ENCODE data around the gene CASKIN2. TPM values are rescaled to one million over a fixed set of nuclear protein-coding genes. Genes with fewer than 3 reads are reported as not detected.

The CASKIN2 gene
- total RNA-seq, 1 donor from 2014 or later = 5.7 TPM

DNA sequence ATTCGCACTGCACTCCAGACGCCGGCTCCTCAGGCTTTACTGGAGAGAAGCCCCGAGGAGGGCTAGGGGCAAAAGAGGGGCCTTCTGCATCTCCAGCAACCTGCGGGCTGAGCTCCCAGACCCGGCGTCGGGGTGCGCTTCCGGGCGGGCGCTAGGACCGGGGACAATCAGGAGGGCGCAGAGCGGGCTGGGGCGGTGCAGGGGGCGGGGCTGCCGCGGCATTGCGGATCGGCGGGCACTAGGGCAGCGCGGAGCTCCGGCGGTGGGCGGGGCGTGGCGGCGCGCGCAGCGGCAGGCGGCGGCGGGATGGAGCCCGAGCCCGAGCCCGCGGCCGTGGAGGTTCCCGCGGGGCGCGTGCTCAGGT is 900 bp upstream of the CASKIN2 start, which contains the start of gene TSEN54:
Gene TSEN54 (plus strand): TSS at position 274 of the 364 bp plus-strand sequence. CDS start 33 bp downstream, at position 307.
- TF ChIP-seq EZH2 (IDR thresholded peaks at IDR 0.05) (no peak), CTCF (IDR thresholded peaks at IDR 0.05) (no peak), EZH2phosphoT487 (IDR thresholded peaks at IDR 0.05) (no peak)
- Mint-ChIP-seq H3K36me3 (peaks cover 13% of the 10 kb centered on the region), H3K27ac (no peak within 1 kb of the TSS), H3K4me1 (peaks cover 33% of the 10 kb centered on the region), H3K9me3 (no peaks in the 10 kb centered on the region), H3K27me3 (ENCODE audit: insufficient read depth, low read depth) (peaks cover 3% of the 10 kb centered on the region), H3K4me3 (peak within 1 kb of the TSS; percentile 89)
- Histone ChIP-seq H4K20me1 (ENCODE audit: low read depth) (peaks cover 45% of the 10 kb centered on the region), H3F3A (ENCODE audit: low read depth) (peaks cover 7% of the 10 kb centered on the region), H3K36me3 (no peaks in the 10 kb centered on the region), H2AFZ (replicated peaks) (peak within 1 kb of the TSS; percentile 84), H3K4me3 (peak within 1 kb of the TSS; percentile 87), H3K9ac (no peak within 1 kb of the TSS), H3K4me1 (no peaks in the 10 kb centered on the region), H3K27me3 (no peaks in the 10 kb centered on the region), H3K4me2 (peak within 1 kb of the TSS; percentile 92), H3K79me2 (ENCODE audit: low read depth) (peaks cover 18% of the 10 kb centered on the region), H3K27ac (no peak within 1 kb of the TSS), H3K9me3 (ENCODE audit: low read depth) (no peaks in the 10 kb centered on the region)
- peak; percentile 93 for DNase-seq (ENCODE audit: low spot score)

DNA sequence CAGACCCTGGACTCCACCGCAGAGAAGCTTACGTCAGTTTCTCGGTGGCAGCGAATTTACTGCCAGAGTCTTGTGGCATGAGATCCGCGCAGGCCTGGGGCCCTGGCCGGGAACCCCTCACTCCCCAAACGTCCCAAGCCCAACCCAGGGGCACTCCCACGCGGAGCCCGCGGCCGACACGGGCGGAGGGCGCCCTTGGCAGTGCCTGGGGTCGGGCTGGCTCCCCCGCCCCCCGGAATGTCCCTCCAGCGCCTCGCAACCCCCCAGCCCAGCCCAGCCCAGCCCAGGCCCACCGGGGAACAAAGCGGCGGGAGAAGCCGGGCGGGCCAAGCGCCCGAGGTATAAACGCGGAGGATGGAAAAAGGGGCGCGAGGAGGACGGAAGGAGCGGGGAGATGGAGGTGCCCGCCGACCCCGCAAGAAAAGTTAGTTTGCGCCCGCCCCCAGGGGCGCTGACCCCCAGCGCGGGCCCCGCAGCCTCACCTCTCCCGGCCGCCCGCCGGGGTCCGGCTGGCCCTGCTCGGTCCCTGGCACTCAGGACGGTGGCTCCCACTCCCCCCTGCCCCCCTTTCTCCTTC is 330 bp downstream of the CASKIN2 start:
- Histone ChIP-seq H3K79me2 (ENCODE audit: low read depth) (peaks cover 18% of the 10 kb centered on the region), H3K9ac (peak overlapping the region; percentile 60), H3K9me3 (ENCODE audit: low read depth) (no peaks in the 10 kb centered on the region), H3K4me3 (peak overlapping the region; percentile 87), H3F3A (ENCODE audit: low read depth) (peaks cover 7% of the 10 kb centered on the region), H3K27me3 (no peaks in the 10 kb centered on the region), H2AFZ (replicated peaks) (no peak overlapping the region), H3K36me3 (no peaks in the 10 kb centered on the region), H3K4me2 (peak overlapping the region; percentile 92), H3K4me1 (no peaks in the 10 kb centered on the region), H3K27ac (no peak overlapping the region), H4K20me1 (ENCODE audit: low read depth) (peaks cover 47% of the 10 kb centered on the region)
- peaks cover 3% of the 10 kb centered on the region for H3K27me3 Mint-ChIP-seq (ENCODE audit: insufficient read depth, low read depth)
- H3K4me1 Mint-ChIP-seq = peaks cover 33% of the 10 kb centered on the region
- no peaks in the 10 kb centered on the region for H3K9me3 Mint-ChIP-seq
- H3K27ac Mint-ChIP-seq = no peak overlapping the region
- TF ChIP-seq EZH2 (IDR thresholded peaks at IDR 0.05) = no peak
- TF ChIP-seq CTCF (IDR thresholded peaks at IDR 0.05) = no peak
- no peak for TF ChIP-seq EZH2phosphoT487 (IDR thresholded peaks at IDR 0.05)
- peak; percentile 68 for DNase-seq (ENCODE audit: low spot score)
- H3K4me3 Mint-ChIP-seq = peak overlapping the region; percentile 89
- peaks cover 13% of the 10 kb centered on the region for H3K36me3 Mint-ChIP-seq

- Histone ChIP-seq H3F3A (ENCODE audit: low read depth) (peaks cover 7% of the 10 kb centered on the region), H3K9ac (peak overlapping the region; percentile 60), H2AFZ (replicated peaks) (no peak overlapping the region), H3K4me1 (no peaks in the 10 kb centered on the region), H3K36me3 (no peaks in the 10 kb centered on the region), H3K79me2 (ENCODE audit: low read depth) (peaks cover 18% of the 10 kb centered on the region), H3K4me2 (peak overlapping the region; percentile 92), H4K20me1 (ENCODE audit: low read depth) (peaks cover 47% of the 10 kb centered on the region), H3K27me3 (no peaks in the 10 kb centered on the region), H3K27ac (no peak overlapping the region), H3K9me3 (ENCODE audit: low read depth) (no peaks in the 10 kb centered on the region), H3K4me3 (peak overlapping the region; percentile 87)
- peaks cover 33% of the 10 kb centered on the region for H3K4me1 Mint-ChIP-seq
- no peaks in the 10 kb centered on the region for H3K9me3 Mint-ChIP-seq
- no peak overlapping the region for H3K27ac Mint-ChIP-seq
- H3K27me3 Mint-ChIP-seq (ENCODE audit: insufficient read depth, low read depth) = peaks cover 3% of the 10 kb centered on the region
- peaks cover 9% of the 10 kb centered on the region for H3K36me3 Mint-ChIP-seq
- H3K4me3 Mint-ChIP-seq = peak overlapping the region; percentile 89
- DNase-seq (ENCODE audit: low spot score) = no peak
- no peak for TF ChIP-seq EZH2 (IDR thresholded peaks at IDR 0.05)
- no peak for TF ChIP-seq EZH2phosphoT487 (IDR thresholded peaks at IDR 0.05)
- TF ChIP-seq CTCF (IDR thresholded peaks at IDR 0.05) = no peak
These were observed 928 bp downstream of the CASKIN2 start for GRCh38 chr17:75514299-75514918.

Measured in neural progenitor cell (in vitro differentiated cells).